CD4-positive, alpha-beta memory T cell (primary cell): ENCODE results near the gene NBEA. TPM values are rescaled to one million over a fixed set of nuclear protein-coding genes. Genes with fewer than 3 reads are reported as not detected.

Experiments
- CTCF ChIA-PET: fragments of 350-600 bp; sonication (Branson Sonifier 250); formaldehyde crosslinking; loops from one replicate; lab custom pipeline; 2021; ENCODE audit warnings: inconsistent platforms; ENCODE audit not compliant: partially characterized antibody; lab: Charles Lee
- POLR2A ChIA-PET: fragments of 350-600 bp; sonication (Branson Sonifier 250); formaldehyde crosslinking; loops from one replicate; lab custom pipeline; 2021; ENCODE audit not compliant: partially characterized antibody; lab: Charles Lee
- DNase-seq, 5 donors: peaks; one replicate each; pipeline versions ENCODE4 v3.0.0 to v3.0.0-alpha.2; 2020 to 2022; ENCODE audit warnings: mixed read lengths in 1 of 5
- H3K27ac ChIP-seq: one replicate; pipeline ENCODE4 v1.7.0; 2013; ENCODE audit warnings: low read depth, low read length
- H3K27me3 ChIP-seq: 2 replicates; pipeline ENCODE4 v1.7.0; 2013; ENCODE audit warnings: mild to moderate bottlenecking, low read length, moderate library complexity; ENCODE audit not compliant: insufficient read depth
- H3K36me3 ChIP-seq: 2 replicates; pipeline ENCODE4 v1.7.0; 2013; ENCODE audit warnings: mild to moderate bottlenecking, low read length, moderate library complexity; ENCODE audit not compliant: insufficient read depth
- H3K4me1 ChIP-seq: 2 replicates; pipeline ENCODE4 v1.7.0; 2013; ENCODE audit warnings: mild to moderate bottlenecking, low read length, moderate library complexity; ENCODE audit not compliant: insufficient read depth
- H3K4me3 ChIP-seq, 2 donors: one replicate each; pipeline ENCODE4 v1.7.0; 2013; ENCODE audit warnings: low read length in 2 of 2, mild to moderate bottlenecking in 1 of 2
- H3K9me3 ChIP-seq, 2 donors: one replicate each; pipeline ENCODE4 v1.7.0; 2013; ENCODE audit warnings: low read length in 2 of 2, control low read depth in 1 of 2; ENCODE audit not compliant: control insufficient read depth in 1 of 2
- H3K27ac Mint-ChIP-seq, 7 donors: one replicate each; pipeline ENCODE4 v1.8.0; 2020 to 2021; ENCODE audit warnings: mixed read lengths in 7 of 7, mild to moderate bottlenecking in 6 of 7, inconsistent platforms in 3 of 7, moderate library complexity in 3 of 7
- H3K27me3 Mint-ChIP-seq, 2 donors: one replicate each; pipeline ENCODE4 v1.8.0; 2020 to 2021; ENCODE audit warnings: mixed read lengths in 2 of 2
- H3K36me3 Mint-ChIP-seq, 2 donors: one replicate each; pipeline ENCODE4 v1.8.0; 2020 to 2021; ENCODE audit warnings: mixed read lengths in 2 of 2, inconsistent platforms in 1 of 2, mild to moderate bottlenecking in 1 of 2
- H3K4me1 Mint-ChIP-seq, 4 donors: one replicate each; pipeline ENCODE4 v1.8.0; 2020 to 2021; ENCODE audit warnings: mixed read lengths in 4 of 4, mild to moderate bottlenecking in 1 of 4
- H3K4me3 Mint-ChIP-seq, 8 donors: one replicate each; pipeline ENCODE4 v1.8.0; 2020 to 2021; ENCODE audit warnings: mixed read lengths in 8 of 8, mild to moderate bottlenecking in 7 of 8, moderate library complexity in 6 of 8, inconsistent platforms in 3 of 8
- H3K9me3 Mint-ChIP-seq, 8 donors: one replicate each; pipeline ENCODE4 v1.8.0; 2020 to 2021; ENCODE audit warnings: mixed read lengths in 8 of 8, mild to moderate bottlenecking in 5 of 8, inconsistent platforms in 3 of 8, moderate library complexity in 1 of 8
- intact Hi-C: fragments of 100-400 bp; cut with micrococcal nuclease; formaldehyde crosslinking; loops from one replicate; pipeline ENCODE4 v1.15.1; 2023
- polyA plus RNA-seq, 2 donors: library from polyadenylated mRNA; unstranded; fragments of 300-500 nt; fragmentation: Illumina TruSeq; gene quantifications; one replicate each; pipeline ENCODE4 v1.2.3, GENCODE V29; 2021
- total RNA-seq, 2 experiments: library from RNA; stranded (reverse); gene quantifications; one replicate each; pipeline ENCODE4 v1.2.3, GENCODE V29; 2021

NBEA gene
- total and polyA plus RNA-seq, 4 experiments from 2014 or later: 0.48 to 1.8 (median 1.1) TPM

- DNase-seq: no peak
- no peaks in the 10 kb centered on the region for H3K4me1 Mint-ChIP-seq
- no peaks in the 10 kb centered on the region for H3K27me3 Mint-ChIP-seq
- no peak overlapping the region for H3K4me3 Mint-ChIP-seq
- Histone ChIP-seq H3K4me1 (no peaks in the 10 kb centered on the region), H3K27me3 (no peaks in the 10 kb centered on the region), H3K36me3 (no peaks in the 10 kb centered on the region), H3K9me3 (no peaks in the 10 kb centered on the region), H3K4me3 (no peak overlapping the region), H3K27ac (no peak overlapping the region)
- intact Hi-C loops: no loop called here
- H3K9me3 Mint-ChIP-seq: peaks cover 0 to 10% (median 5%) of the 10 kb centered on the region in 8 donors
- ChIA-PET CTCF (no interaction called here), POLR2A (no interaction called here)
- H3K27ac Mint-ChIP-seq: no peak overlapping the region
- no peaks in the 10 kb centered on the region for H3K36me3 Mint-ChIP-seq
Observed at GRCh38 chr13:35278917-35279316, 336.8 kb downstream of the NBEA start.

- ChIA-PET POLR2A (no interaction called here), CTCF (no interaction called here)
- no peaks in the 10 kb centered on the region for H3K9me3 ChIP-seq
- H3K27ac Mint-ChIP-seq: no peak overlapping the region
- no peak overlapping the region for H3K4me3 Mint-ChIP-seq
- no peak overlapping the region for H3K27ac ChIP-seq
- no peaks in the 10 kb centered on the region for H3K4me1 Mint-ChIP-seq
- H3K36me3 Mint-ChIP-seq: no peaks in the 10 kb centered on the region
- no peaks in the 10 kb centered on the region for H3K4me1 ChIP-seq
- H3K27me3 ChIP-seq: no peaks in the 10 kb centered on the region
- intact Hi-C loops: no loop called here
- H3K36me3 ChIP-seq: no peaks in the 10 kb centered on the region
- no peaks in the 10 kb centered on the region for H3K27me3 Mint-ChIP-seq
- H3K4me3 ChIP-seq: no peak overlapping the region
- no peak for DNase-seq
- H3K9me3 Mint-ChIP-seq: peaks cover 0 to 7% (median 2%) of the 10 kb centered on the region in 8 donors
Observed at GRCh38 chr13:35279500-35279899, 337.4 kb downstream of the NBEA start.

GRCh38 chr13:35283856-35284255 is 341.8 kb downstream of the NBEA start:
- Mint-ChIP-seq H3K27ac (no peak overlapping the region), H3K4me3 (no peak overlapping the region), H3K36me3 (no peaks in the 10 kb centered on the region), H3K4me1 (no peaks in the 10 kb centered on the region), H3K27me3 (no peaks in the 10 kb centered on the region), H3K9me3 (peaks cover 0 to 3% (median 0%) of the 10 kb centered on the region in 8 donors)
- no peaks in the 10 kb centered on the region for H3K36me3 ChIP-seq
- no peak for DNase-seq
- no peak overlapping the region for H3K27ac ChIP-seq
- H3K9me3 ChIP-seq: no peaks in the 10 kb centered on the region
- ChIA-PET CTCF (interaction anchor here (0.9 kb wide), 1 partner anchor 14 kb away, joined by 3 read pairs; no protein-coding TSS in a partner anchor), POLR2A (no interaction called here)
- no peak overlapping the region for H3K4me3 ChIP-seq
- H3K4me1 ChIP-seq: no peaks in the 10 kb centered on the region
- intact Hi-C loops: no loop called here
- no peaks in the 10 kb centered on the region for H3K27me3 ChIP-seq

GRCh38 chr13:35285677-35286076 is 343.6 kb downstream of the NBEA start:
- Mint-ChIP-seq H3K27ac (no peak overlapping the region), H3K4me3 (no peak overlapping the region), H3K4me1 (no peaks in the 10 kb centered on the region), H3K27me3 (no peaks in the 10 kb centered on the region), H3K36me3 (no peaks in the 10 kb centered on the region), H3K9me3 (peaks cover 0 to 3% (median 0%) of the 10 kb centered on the region in 8 donors)
- Histone ChIP-seq H3K27me3 (no peaks in the 10 kb centered on the region), H3K27ac (no peak overlapping the region), H3K36me3 (no peaks in the 10 kb centered on the region), H3K4me1 (no peaks in the 10 kb centered on the region), H3K4me3 (no peak overlapping the region), H3K9me3 (no peaks in the 10 kb centered on the region)
- CTCF ChIA-PET: no interaction called here
- no peak for DNase-seq
- intact Hi-C loops: no loop called here
- POLR2A ChIA-PET: no interaction called here

GRCh38 chr13:35292329-35292728 is 350.3 kb downstream of the NBEA start:
- Mint-ChIP-seq H3K9me3 (peaks cover 0 to 4% (median 0%) of the 10 kb centered on the region in 8 donors), H3K27me3 (no peaks in the 10 kb centered on the region)
- POLR2A ChIA-PET: no interaction called here

GRCh38 chr13:35293579-35294226 is 351.6 kb downstream of the NBEA start:
- CTCF ChIA-PET: no interaction called here
- intact Hi-C loops: no loop called here
- Mint-ChIP-seq H3K4me3 (no peak overlapping the region), H3K27me3 (no peaks in the 10 kb centered on the region), H3K9me3 (peaks cover 0 to 4% (median 0%) of the 10 kb centered on the region in 8 donors), H3K4me1 (peaks cover 0 to 2% (median 0%) of the 10 kb centered on the region in 4 donors), H3K36me3 (no peaks in the 10 kb centered on the region), H3K27ac (no peak overlapping the region)
- no peak overlapping the region for H3K27ac ChIP-seq
- no peaks in the 10 kb centered on the region for H3K27me3 ChIP-seq
- no peak overlapping the region for H3K4me3 ChIP-seq
- H3K36me3 ChIP-seq: no peaks in the 10 kb centered on the region
- POLR2A ChIA-PET: no interaction called here
- H3K4me1 ChIP-seq: no peaks in the 10 kb centered on the region
- no peak for DNase-seq
- H3K9me3 ChIP-seq: no peaks in the 10 kb centered on the region

More at GRCh38 chr13:35292329-35292728, 350.3 kb downstream of the NBEA start:
- Histone ChIP-seq H3K27ac (no peak overlapping the region), H3K4me3 (no peak overlapping the region), H3K4me1 (no peaks in the 10 kb centered on the region), H3K9me3 (no peaks in the 10 kb centered on the region), H3K36me3 (no peaks in the 10 kb centered on the region), H3K27me3 (no peaks in the 10 kb centered on the region)
- H3K4me3 Mint-ChIP-seq: no peak overlapping the region
- DNase-seq: no peak
- H3K4me1 Mint-ChIP-seq: peaks cover 0 to 2% (median 0%) of the 10 kb centered on the region in 4 donors
- H3K27ac Mint-ChIP-seq: no peak overlapping the region
- CTCF ChIA-PET: no interaction called here
- H3K36me3 Mint-ChIP-seq: no peaks in the 10 kb centered on the region
- intact Hi-C loops: no loop called here

- Mint-ChIP-seq H3K27me3 (no peaks in the 10 kb centered on the region), H3K4me1 (no peaks in the 10 kb centered on the region), H3K9me3 (peaks cover 0 to 8% (median 0%) of the 10 kb centered on the region in 8 donors), H3K36me3 (no peaks in the 10 kb centered on the region), H3K27ac (no peak overlapping the region), H3K4me3 (no peak overlapping the region)
- DNase-seq: no peak
- Histone ChIP-seq H3K4me3 (no peak overlapping the region), H3K9me3 (no peaks in the 10 kb centered on the region), H3K27ac (no peak overlapping the region), H3K36me3 (no peaks in the 10 kb centered on the region), H3K4me1 (no peaks in the 10 kb centered on the region), H3K27me3 (no peaks in the 10 kb centered on the region)
- ChIA-PET POLR2A (no interaction called here), CTCF (no interaction called here)
- intact Hi-C loops: no loop called here
Observed at GRCh38 chr13:35309706-35310105, 367.6 kb downstream of the NBEA start.
